ENCODE measurements around the gene OTULINL.

The OTULINL gene

GRCh38 chr5:14656898-14657297 lies 75.3 kb downstream of the OTULINL start:
- Histone ChIP-seq H3K36me3 (ENCODE audit: control insufficient read depth in 2 of 2, insufficient read depth in 2 of 2, low read length in 2 of 2) (no peaks in the 10 kb centered on the region), H3K9me3 (ENCODE audit: control insufficient read depth in 2 of 2, low read length in 2 of 2) (no peaks in the 10 kb centered on the region), H3K9ac (ENCODE audit: low read depth in 1 of 2, low read length in 2 of 2) (no peak overlapping the region), H3K27ac (ENCODE audit: low read depth in 2 of 2, low read length in 2 of 2) (no peak overlapping the region), H3K4me3 (ENCODE audit: low read length in 2 of 2) (no peak overlapping the region), H3K27me3 (ENCODE audit: control insufficient read depth in 2 of 2, insufficient read depth in 2 of 2, low read length in 2 of 2) (no peaks in the 10 kb centered on the region), H3K4me1 (ENCODE audit: control insufficient read depth in 2 of 2, insufficient read depth in 2 of 2, low read length in 2 of 2) (no peaks in the 10 kb centered on the region)

- H3K9me3 ChIP-seq (ENCODE audit: control insufficient read depth in 2 of 2, low read length in 2 of 2): no peaks in the 10 kb centered on the region
- no peaks in the 10 kb centered on the region for H3K36me3 ChIP-seq (ENCODE audit: control insufficient read depth in 2 of 2, insufficient read depth in 2 of 2, low read length in 2 of 2)
- H3K4me1 ChIP-seq (ENCODE audit: control insufficient read depth in 2 of 2, insufficient read depth in 2 of 2, low read length in 2 of 2): peaks cover 5 to 6% of the 10 kb centered on the region in 2 donors
- no peaks in the 10 kb centered on the region for H3K27me3 ChIP-seq (ENCODE audit: control insufficient read depth in 2 of 2, insufficient read depth in 2 of 2, low read length in 2 of 2)
- no peak overlapping the region for H3K4me3 ChIP-seq (ENCODE audit: low read length in 2 of 2)
- H3K27ac ChIP-seq (ENCODE audit: low read depth in 2 of 2, low read length in 2 of 2): no peak overlapping the region
- H3K9ac ChIP-seq (ENCODE audit: low read depth in 1 of 2, low read length in 2 of 2): no peak overlapping the region
These were observed 78.4 kb downstream of the OTULINL start for GRCh38 chr5:14659821-14660607.

GRCh38 chr5:14660833-14661232 lies 79.2 kb downstream of the OTULINL start:
- Histone ChIP-seq H3K36me3 (ENCODE audit: control insufficient read depth in 2 of 2, insufficient read depth in 2 of 2, low read length in 2 of 2) (no peaks in the 10 kb centered on the region), H3K9me3 (ENCODE audit: control insufficient read depth in 2 of 2, low read length in 2 of 2) (no peaks in the 10 kb centered on the region), H3K4me3 (ENCODE audit: low read length in 2 of 2) (no peak overlapping the region), H3K27me3 (ENCODE audit: control insufficient read depth in 2 of 2, insufficient read depth in 2 of 2, low read length in 2 of 2) (no peaks in the 10 kb centered on the region), H3K4me1 (ENCODE audit: control insufficient read depth in 2 of 2, insufficient read depth in 2 of 2, low read length in 2 of 2) (peaks cover 12 to 13% of the 10 kb centered on the region in 2 donors), H3K9ac (ENCODE audit: low read depth in 1 of 2, low read length in 2 of 2) (no peak overlapping the region), H3K27ac (ENCODE audit: low read depth in 2 of 2, low read length in 2 of 2) (no peak overlapping the region)

Measured in mucosa of rectum (tissue), 2 donors.